K562 (cell line): ENCODE results near the gene ZDHHC19. TPM values are rescaled to one million over a fixed set of nuclear protein-coding genes. Genes with fewer than 3 reads are reported as not detected.

Experiments used
- C11orf30 ChIP-seq: fragments of 450-650 bp; IDR thresholded peaks from 2 replicates; pipeline ENCODE4 v1.6.1; 2016; ENCODE audit warnings: low read depth, mild to moderate bottlenecking
- CHD1 ChIP-seq: fragments of 200-600 bp; sonication (generic); IDR thresholded peaks from one replicate; pipeline ENCODE4 v1.6.1; 2012; ENCODE audit warnings: mild to moderate bottlenecking, moderate library complexity, low read length, inconsistent platforms
- CHD7 ChIP-seq: fragments of 200-600 bp; sonication (generic); IDR thresholded peaks from one replicate; pipeline ENCODE4 v1.6.1; 2012; ENCODE audit warnings: mild to moderate bottlenecking, low read depth, low read length, inconsistent platforms
- NEUROD1 ChIP-seq: fragments of 150-350 bp; IDR thresholded peaks from 2 replicates; pipeline ENCODE4 v1.6.1; 2014; ENCODE audit warnings: borderline replicate concordance, low read length, low read depth; ENCODE audit not compliant: partially characterized antibody
- POLR2B ChIP-seq: fragments of 450-650 bp; IDR thresholded peaks from 2 replicates; pipeline ENCODE4 v1.6.1; 2018; ENCODE audit warnings: low read depth; ENCODE audit not compliant: partially characterized antibody
- RAD51 ChIP-seq: fragments of 450-650 bp; IDR thresholded peaks from 2 replicates; pipeline ENCODE4 v1.7.1; 2016; ENCODE audit warnings: low read depth, mild to moderate bottlenecking, borderline replicate concordance
- SAFB2 ChIP-seq: fragments of 200-400 bp; formaldehyde crosslinking; IDR thresholded peaks from 2 replicates; pipeline ENCODE4 v1.6.1; 2018; ENCODE audit warnings: borderline replicate concordance, low read length, low read depth, moderate library complexity; ENCODE audit not compliant: severe bottlenecking
- TCF7L2 ChIP-seq: fragments of 150-350 bp; IDR thresholded peaks from 2 replicates; pipeline ENCODE4 v1.6.1; 2016; ENCODE audit warnings: low read depth, mild to moderate bottlenecking, low read length, moderate library complexity
- ZBTB43 ChIP-seq: sonication (generic); formaldehyde crosslinking; IDR thresholded peaks from 2 replicates; pipeline ENCODE4 v1.8.0; 2023; ENCODE audit warnings: mild to moderate bottlenecking, missing genetic modification reagents
- ZNF274 ChIP-seq: IDR thresholded peaks from 2 replicates; pipeline ENCODE4 v1.6.1; 2011; ENCODE audit warnings: low read depth, mild to moderate bottlenecking, low read length, moderate library complexity, borderline replicate concordance
- ZNF282 ChIP-seq: sonication (generic); formaldehyde crosslinking; IDR thresholded peaks from 2 replicates; pipeline ENCODE4 v1.8.1; 2023; ENCODE audit warnings: missing genetic modification reagents
- ZNF354B ChIP-seq: fragments of 250-450 bp; sonication (Bioruptor Pico); IDR thresholded peaks from 2 replicates; pipeline ENCODE4 v1.4.0; 2020
- ZNF436 ChIP-seq: fragments of 250-450, 450-650 bp; sonication (Bioruptor Pico); formaldehyde crosslinking; IDR thresholded peaks from 2 replicates; pipeline ENCODE4 v1.7.0; 2020; ENCODE audit warnings: mild to moderate bottlenecking
- ZNF551 ChIP-seq: fragments of 250-450 bp; sonication (Bioruptor Pico); IDR thresholded peaks from 2 replicates; pipeline ENCODE4 v1.5.0; 2021; ENCODE audit warnings: mild to moderate bottlenecking, moderate library complexity
- ZNF584 ChIP-seq: fragments of 200-800 bp; sonication (Bioruptor generic); IDR thresholded peaks from 2 replicates; pipeline ENCODE4 v1.6.1; 2016; ENCODE audit warnings: low read depth, mild to moderate bottlenecking, missing genetic modification characterization, missing compliant biosample characterization
- polyA plus RNA-seq, 8 experiments: library from polyadenylated mRNA; depleted of rRNA in 4 of 8; stranded (reverse) in 5 of 8; unstranded in 3 of 8; fragments of >200 nt; fragmentation: Nextera tagmentation in 2 of 8; fragmentation: Illumina TruSeq in 1 of 8; extraction: Ambion mirVana in 2 of 8; extraction: Trizol in 1 of 8; gene quantifications; 2 replicates each; pipeline versions ENCODE4 v1.2.1 to v1.2.3, GENCODE V29; 2011 to 2014; ENCODE audit warnings: inconsistent platforms in 1 of 8, missing spikeins in 1 of 8
- total RNA-seq, 7 experiments: library from RNA; depleted of rRNA in 6 of 7; stranded (reverse); fragments of >200 nt in 6 of 7; fragmentation: Illumina TruSeq in 2 of 7; extraction: Trizol in 2 of 7; gene quantifications; 2 replicates each; pipeline versions ENCODE4 v1.2.1 to v1.2.3, GENCODE V29; 2011 to 2021; ENCODE audit warnings: low replicate concordance in 1 of 7

ZDHHC19 gene
- total and polyA plus RNA-seq, 9 of the 15 experiments (the other 6 are each of a cell fraction or from before 2014, with no cell fraction given): 0.40 to 5.5 (median 1.1) TPM

GRCh38 chr3:196192524-196193051 lies 18.6 kb downstream of the ZDHHC19 start (continued):
- TF ChIP-seq CHD7 (no peak), CHD1 (no peak), ZNF274 (no peak), POLR2B (no peak), SAFB2 (no peak), RAD51 (no peak), ZNF436 (no peak), ZNF584 (CRISPR knock-in tag) (no peak), ZNF551 (CRISPR knock-in tag) (no peak), NEUROD1 (no peak), ZNF354B (CRISPR knock-in tag) (no peak), ZBTB43 (CRISPR knock-in tag) (no peak), C11orf30 (no peak), ZNF282 (CRISPR knock-in tag) (no peak), TCF7L2 (no peak)
